Activated T-helper 1 cell treated with anti-CD3 and anti-CD28 coated beads, Interleukin-12 subunit alpha, Interleukin-12 subunit beta, Interleukin-2, Interleukin-4 antibody, amounts not matched to agents 30 ng/mL and 10 ng/mL and 1 ng/mL, durations not matched to agents 14 hours and 24 hours and 36 hours (primary cell): ENCODE measurements around the gene PDYN. TPM values are rescaled to one million over a fixed set of nuclear protein-coding genes. Genes with fewer than 3 reads are reported as not detected.

Experiments used
- DNase-seq: peaks from one replicate; pipeline ENCODE4 v3.0.0; 2021; ENCODE audit warnings: low spot score
- H3K27ac Mint-ChIP-seq: one replicate; pipeline ENCODE4 v1.8.0; 2021; ENCODE audit warnings: mild to moderate bottlenecking, mixed read lengths
- H3K27me3 Mint-ChIP-seq: one replicate; pipeline ENCODE4 v1.8.0; 2022; ENCODE audit warnings: mild to moderate bottlenecking, moderate library complexity, mixed read lengths; ENCODE audit not compliant: insufficient read depth
- H3K36me3 Mint-ChIP-seq: one replicate; pipeline ENCODE4 v1.8.0; 2021; ENCODE audit warnings: low read depth, mixed read lengths
- H3K4me1 Mint-ChIP-seq: one replicate; pipeline ENCODE4 v1.8.0; 2021; ENCODE audit warnings: low read depth, mixed read lengths
- H3K4me3 Mint-ChIP-seq: one replicate; pipeline ENCODE4 v1.8.0; 2021; ENCODE audit warnings: mild to moderate bottlenecking, moderate library complexity, mixed read lengths
- H3K9me3 Mint-ChIP-seq: one replicate; pipeline ENCODE4 v1.8.0; 2021; ENCODE audit warnings: mixed read lengths
- intact Hi-C: fragments of 100-400 bp; cut with micrococcal nuclease; formaldehyde crosslinking; loops from one replicate; pipeline ENCODE4 v1.15.1; 2024
- total RNA-seq: library from RNA; stranded (reverse); gene quantifications from 2 replicates; pipeline ENCODE4 v1.2.3, GENCODE V29; 2022

The PDYN gene
- total RNA-seq, 1 donor from 2014 or later, result not detected

DNA sequence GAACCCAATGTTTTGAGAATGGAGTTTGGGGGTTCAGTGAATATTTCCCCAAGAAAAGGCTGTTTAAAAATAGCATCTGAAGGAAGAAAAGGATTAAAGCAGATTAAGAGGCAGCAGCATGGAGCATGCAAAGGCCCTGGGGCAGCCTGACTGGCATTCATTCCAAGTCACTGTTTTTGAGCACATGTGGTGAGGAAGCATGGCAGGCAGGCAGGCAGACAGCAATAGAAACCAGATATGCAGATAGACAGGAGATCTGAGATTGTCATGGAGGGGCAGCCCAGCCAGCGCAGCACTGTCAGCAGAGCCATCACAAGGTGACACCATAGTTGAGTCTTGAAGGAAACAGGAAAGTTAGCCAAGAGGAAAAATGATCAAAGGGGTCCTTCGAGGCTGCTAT is 60.9 kb downstream of the PDYN start:
- DNase-seq, result no peak
- Mint-ChIP-seq H3K36me3 (no peaks in the 10 kb centered on the region), H3K27ac (no peak overlapping the region), H3K4me3 (no peak overlapping the region), H3K9me3 (no peaks in the 10 kb centered on the region), H3K4me1 (no peaks in the 10 kb centered on the region), H3K27me3 (peaks cover 3% of the 10 kb centered on the region)
- intact Hi-C loops, result no loop called here

DNA sequence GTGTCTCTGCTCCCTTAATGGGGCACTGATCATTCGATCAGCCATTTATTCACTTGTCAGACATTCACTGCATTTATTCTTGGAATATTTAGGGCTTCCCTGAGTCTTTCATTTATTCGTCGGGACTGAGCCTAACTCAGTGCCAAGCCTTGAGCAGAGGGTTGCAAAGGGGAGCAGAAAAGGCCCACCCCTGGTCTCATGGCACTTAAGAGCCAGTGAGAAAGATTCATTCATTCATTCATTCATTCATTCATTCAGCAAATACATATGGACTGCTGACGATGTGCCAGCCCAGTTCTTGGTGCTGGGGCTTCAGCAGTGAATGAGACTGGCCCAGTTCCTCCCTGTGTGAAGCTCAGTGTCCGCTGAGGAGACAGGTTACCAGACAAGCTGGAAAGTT is 62.0 kb downstream of the PDYN start:
- Mint-ChIP-seq H3K4me3 (no peak overlapping the region), H3K36me3 (no peaks in the 10 kb centered on the region), H3K9me3 (no peaks in the 10 kb centered on the region), H3K4me1 (no peaks in the 10 kb centered on the region), H3K27ac (no peak overlapping the region), H3K27me3 (peaks cover 3% of the 10 kb centered on the region)
- DNase-seq, result no peak
- intact Hi-C loops, result no loop called here

DNA sequence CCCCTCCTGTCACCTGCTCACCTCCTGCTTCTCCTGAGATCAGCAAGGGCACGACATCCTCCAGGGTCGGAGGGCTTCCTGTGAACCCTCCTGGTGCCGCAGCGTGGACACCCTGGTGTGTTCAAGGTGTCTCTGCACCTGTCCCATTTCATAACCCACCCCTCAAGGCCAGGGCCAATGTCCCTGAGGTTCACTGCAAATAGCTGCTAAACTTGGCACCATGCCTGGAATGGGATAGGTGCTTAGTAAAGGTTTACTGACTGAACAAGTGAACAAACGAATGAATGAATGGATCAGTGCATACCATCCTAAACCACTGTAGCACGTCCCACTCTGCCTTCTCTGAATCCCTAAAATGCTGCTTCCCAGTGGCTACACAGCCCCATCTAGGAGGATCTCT is 63.7 kb downstream of the PDYN start:
- Mint-ChIP-seq H3K4me3 (no peak overlapping the region), H3K27me3 (peaks cover 3% of the 10 kb centered on the region)

DNA sequence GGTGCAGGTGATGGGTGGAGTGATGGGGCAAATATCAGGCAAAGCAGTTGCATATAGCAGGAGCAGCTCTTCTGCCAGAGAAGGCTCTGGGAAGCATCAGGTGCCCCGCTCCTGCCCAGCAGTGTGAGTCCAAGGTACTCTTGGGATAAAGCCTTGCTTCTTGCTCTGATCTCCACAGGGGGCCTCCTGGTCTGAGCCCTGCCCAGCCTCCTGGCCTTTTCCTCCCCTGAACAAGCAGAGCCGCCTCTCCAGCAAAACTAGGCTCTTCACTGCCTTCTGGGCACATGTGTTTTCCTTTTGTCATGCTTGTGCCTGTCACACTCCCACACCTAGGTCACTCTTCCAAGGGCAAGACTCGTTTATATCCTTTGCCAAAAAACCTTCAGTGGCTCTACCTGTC is 64.4 kb downstream of the PDYN start:
- Mint-ChIP-seq H3K4me3 (no peak overlapping the region), H3K27me3 (peaks cover 3% of the 10 kb centered on the region), H3K36me3 (no peaks in the 10 kb centered on the region), H3K4me1 (no peaks in the 10 kb centered on the region), H3K27ac (no peak overlapping the region), H3K9me3 (no peaks in the 10 kb centered on the region)
- intact Hi-C loops, result no loop called here
- DNase-seq, result no peak

More for the DNA sequence above, 63.7 kb downstream of the PDYN start:
- no peak for DNase-seq
- H3K4me1 Mint-ChIP-seq, result no peaks in the 10 kb centered on the region
- no peaks in the 10 kb centered on the region for H3K9me3 Mint-ChIP-seq
- intact Hi-C loops, result no loop called here
- no peak overlapping the region for H3K27ac Mint-ChIP-seq
- no peaks in the 10 kb centered on the region for H3K36me3 Mint-ChIP-seq

DNA sequence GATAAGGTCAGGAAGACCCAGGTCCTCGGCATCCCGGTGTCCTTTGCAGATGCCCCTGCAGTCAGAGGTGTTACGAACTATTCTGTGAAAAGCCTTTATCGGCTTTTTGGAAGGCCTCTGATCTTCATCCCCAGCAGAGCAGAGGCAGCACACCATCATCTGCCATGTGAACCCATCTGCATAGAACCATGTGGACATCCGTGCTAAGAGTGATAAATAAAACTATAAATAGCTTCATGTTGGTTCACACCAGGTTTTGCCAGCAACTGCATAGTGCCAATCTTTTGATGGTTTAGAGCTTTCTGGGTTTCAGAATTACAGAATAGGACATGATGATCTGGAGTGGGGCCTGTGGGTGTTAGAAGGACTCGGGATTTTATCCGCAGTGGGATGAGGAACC is 65.1 kb downstream of the PDYN start:
- no peak overlapping the region for H3K27ac Mint-ChIP-seq
- H3K4me1 Mint-ChIP-seq, result no peaks in the 10 kb centered on the region
- intact Hi-C loops, result no loop called here
- H3K9me3 Mint-ChIP-seq, result no peaks in the 10 kb centered on the region
- H3K36me3 Mint-ChIP-seq, result no peaks in the 10 kb centered on the region
- DNase-seq, result no peak
- H3K4me3 Mint-ChIP-seq, result no peak overlapping the region
- H3K27me3 Mint-ChIP-seq, result peaks cover 3% of the 10 kb centered on the region

Other genes with a start within 250 kb of the PDYN start
- not detected in 2 replicates for gene SIRPA, start 98.7 kb downstream of the PDYN start, total RNA-seq
- 20.7 and 21.3 TPM in 2 replicates for gene STK35, start 107.8 kb upstream of the PDYN start, total RNA-seq